K562 (cell line): ENCODE measurements around the gene PLEKHO2. TPM values are rescaled to one million over a fixed set of nuclear protein-coding genes. Genes with fewer than 3 reads are reported as not detected.

Experiments used
- ATAC-seq: fragments of 200-7000 bp; cut with Tn5 transposase; 3 replicates; pipeline ENCODE4 v1.9.1; 2020; ENCODE audit warnings: moderate library complexity
- BruUV-seq: library from RNA; stranded (reverse); fragments of 400-500 nt; replicated peaks from 2 replicates; lab custom pipeline; 2021; lab: Mats Ljungman, UMichigan
- CTCF ChIA-PET: fragments of 300-600 bp; formaldehyde crosslinking; extraction: SDS; loops from one replicate; lab custom pipeline; 2021; ENCODE audit warnings: low intra/inter-chr PET ratio; lab: Yijun Ruan, JAX
- POLR2A ChIA-PET: fragments of 300-600, 350-650 bp; sonication (Branson Sonifier 250); formaldehyde crosslinking; extraction: SDS; loops from one replicate; lab custom pipeline; 2021; ENCODE audit warnings: antibody characterized with exemption, inconsistent platforms; lab: Yijun Ruan, JAX
- DNase-seq, 4 experiments: peaks; one replicate each; pipeline versions ENCODE4 v3.0.0 to v3.0.0-alpha.2; 2011 to 2018; ENCODE audit warnings: low spot score in 3 of 4, mixed read lengths in 3 of 4; ENCODE audit errors: extremely low read depth in 1 of 4
- FAIRE-seq: peaks from 2 replicates; lab custom pipeline; 2011; peaks lifted over from hg19 to GRCh38; lab: Jason Lieb, UNC
- H2AFZ ChIP-seq: 2 replicates; pipeline ENCODE4 v1.6.0; 2011; ENCODE audit warnings: low read depth, low read length, control low read depth, inconsistent platforms
- H3K27ac ChIP-seq: fragments of 200-600 bp; 3 replicates; pipeline ENCODE4 v1.8.0; 2011; ENCODE audit warnings: low read depth, mild to moderate bottlenecking, control low read depth, inconsistent platforms, low read length, moderate library complexity, mixed read lengths; ENCODE audit errors: extremely low read depth
- H3K27me3 ChIP-seq, 2 experiments: fragments of 300-600 bp in 1 of 2; 2 replicates in 1 of 2; 3 replicates in 1 of 2; pipeline versions ENCODE4 v1.6.0 to v1.8.0; 2011; ENCODE audit warnings: inconsistent platforms in 2 of 2, low read length in 2 of 2, mild to moderate bottlenecking in 1 of 2, mixed read lengths in 1 of 2, moderate library complexity in 1 of 2; ENCODE audit not compliant: control insufficient read depth in 2 of 2, insufficient read depth in 2 of 2
- H3K36me3 ChIP-seq: fragments of 300-600 bp; 3 replicates; pipeline ENCODE4 v1.8.0; 2011; ENCODE audit warnings: mild to moderate bottlenecking, low read length, inconsistent platforms; ENCODE audit not compliant: control insufficient read depth, insufficient read depth
- H3K4me1 ChIP-seq, 2 experiments: fragments of 200-600 bp in 1 of 2; replicated peaks in 1 of 2; 2 replicates in 1 of 2; 3 replicates in 1 of 2; pipeline versions ENCODE4 v1.5.1 to v1.8.0; 2011; ENCODE audit warnings: inconsistent platforms in 2 of 2, low read length in 2 of 2, mild to moderate bottlenecking in 1 of 2, mixed read lengths in 1 of 2, moderate library complexity in 1 of 2; ENCODE audit not compliant: control insufficient read depth in 2 of 2, insufficient read depth in 2 of 2
- H3K4me2 ChIP-seq: 2 replicates; pipeline ENCODE4 v1.6.1; 2011; ENCODE audit warnings: low read length, control low read depth, inconsistent platforms, mixed read lengths; ENCODE audit not compliant: insufficient read depth
- H3K4me3 ChIP-seq: fragments of 200-600 bp; sonication (generic), shearing (Covaris generic); 2 replicates; pipeline ENCODE4 v1.5.1; 2016; ENCODE audit warnings: control low read depth, inconsistent platforms
- H3K79me2 ChIP-seq: fragments of 200-600 bp; 3 replicates; pipeline ENCODE4 v1.8.0; 2011; ENCODE audit warnings: low read length, inconsistent platforms; ENCODE audit not compliant: control insufficient read depth, insufficient read depth
- H3K9ac ChIP-seq, 2 experiments: 2 replicates each; pipeline versions ENCODE4 v1.6.0 to v1.6.1; 2011; ENCODE audit warnings: low read depth in 2 of 2, low read length in 2 of 2, control low read depth in 1 of 2, inconsistent platforms in 1 of 2, mild to moderate bottlenecking in 1 of 2, mixed read lengths in 1 of 2; ENCODE audit not compliant: insufficient read depth in 1 of 2
- H3K9me1 ChIP-seq: one replicate; pipeline ENCODE4 v1.6.0; 2011; ENCODE audit warnings: inconsistent platforms, mild to moderate bottlenecking, low read length, moderate library complexity; ENCODE audit not compliant: control insufficient read depth, insufficient read depth
- H3K9me3 ChIP-seq: replicated peaks from 2 replicates; pipeline ENCODE4 v1.5.1; 2011; ENCODE audit warnings: low read depth, low read length, inconsistent platforms; ENCODE audit not compliant: control insufficient read depth, insufficient read depth
- H4K20me1 ChIP-seq: replicated peaks from 2 replicates; pipeline ENCODE4 v1.6.1; 2011; ENCODE audit warnings: low read length, inconsistent platforms, mixed read lengths; ENCODE audit not compliant: control insufficient read depth, insufficient read depth
- CC2D1A ChIP-seq: fragments of 450-650 bp; IDR thresholded peaks from 2 replicates; pipeline ENCODE4 v1.6.1; 2017; ENCODE audit warnings: mild to moderate bottlenecking
- HDAC2 ChIP-seq: fragments of 450-650 bp; IDR thresholded peaks from 2 replicates; pipeline ENCODE4 v1.6.1; 2016; ENCODE audit warnings: mild to moderate bottlenecking
- NR2F6 ChIP-seq: fragments of 450-650 bp; formaldehyde crosslinking; IDR thresholded peaks from 2 replicates; pipeline ENCODE4 v1.4.0; 2020; ENCODE audit warnings: mild to moderate bottlenecking
- NRF1 ChIP-seq, 2 experiments: fragments of 450-650 bp; IDR thresholded peaks in 1 of 2; conservative IDR thresholded peaks in 1 of 2; 2 replicates each; pipeline ENCODE4 v1.6.1; 2014; ENCODE audit warnings: mild to moderate bottlenecking in 2 of 2
- RAD21 ChIP-seq, 2 experiments: fragments of 250-450 bp in 1 of 2; fragments of 450-650 bp in 1 of 2; sonication (Bioruptor Pico) in 1 of 2; formaldehyde crosslinking in 1 of 2; IDR thresholded peaks in 1 of 2; conservative IDR thresholded peaks in 1 of 2; 2 replicates each; pipeline versions ENCODE4 v1.4.0 to v1.8.0; 2020 to 2022; ENCODE audit warnings: mild to moderate bottlenecking in 2 of 2, moderate library complexity in 1 of 2
- SNIP1 ChIP-seq: fragments of 450-650 bp; IDR thresholded peaks from 2 replicates; pipeline ENCODE4 v1.7.1; 2017; ENCODE audit warnings: low read depth, mild to moderate bottlenecking
- ZFX ChIP-seq: sonication (generic); formaldehyde crosslinking; IDR thresholded peaks from 2 replicates; pipeline ENCODE4 v1.8.0; 2022; ENCODE audit warnings: mild to moderate bottlenecking, missing genetic modification reagents, moderate library complexity
- ZKSCAN1 ChIP-seq: fragments of 150-350 bp; IDR thresholded peaks from 2 replicates; pipeline ENCODE4 v1.6.1; 2016; ENCODE audit warnings: low read depth, low read length
- WGBS: fragments of 100-300 bp; shearing (Covaris generic); methylation state at CpG from one replicate; pipeline ENCODE4 v1.1.6; 2016; ENCODE audit warnings: low coverage, mixed read lengths; ENCODE audit not compliant: insufficient coverage; ENCODE audit errors: missing lambda C conversion rate; 5-methylcytosine and 5-hydroxymethylcytosine counted together
- in situ Hi-C: fragments of 300-500 bp; cut with MboI; formaldehyde crosslinking; loops from 4 replicates; pipeline ENCODE4 v1.15.0; 2018; ENCODE audit warnings: inconsistent platforms, mixed read lengths
- intact Hi-C: fragments of 100-400 bp; cut with micrococcal nuclease; formaldehyde crosslinking; loops from 2 replicates; pipeline ENCODE4 v1.14.2; 2022
- polyA plus RNA-seq, 8 experiments: library from polyadenylated mRNA; depleted of rRNA in 4 of 8; stranded (reverse) in 5 of 8; unstranded in 3 of 8; fragments of >200 nt; fragmentation: Nextera tagmentation in 2 of 8; fragmentation: Illumina TruSeq in 1 of 8; extraction: Ambion mirVana in 2 of 8; extraction: Trizol in 1 of 8; gene quantifications; 2 replicates each; pipeline versions ENCODE4 v1.2.1 to v1.2.3, GENCODE V29; 2011 to 2014; ENCODE audit warnings: inconsistent platforms in 1 of 8, missing spikeins in 1 of 8
- total RNA-seq, 7 experiments: library from RNA; depleted of rRNA in 6 of 7; stranded (reverse); fragments of >200 nt in 6 of 7; fragmentation: Illumina TruSeq in 2 of 7; extraction: Trizol in 2 of 7; gene quantifications; 2 replicates each; pipeline versions ENCODE4 v1.2.1 to v1.2.3, GENCODE V29; 2011 to 2021; ENCODE audit warnings: low replicate concordance in 1 of 7
- TF ChIP-seq, protein P1 (sequence below): fragments of 250-450 bp; sonication (Bioruptor Pico); IDR thresholded peaks from 2 replicates; pipeline ENCODE4 v1.5.0; 2022; ENCODE audit warnings: mild to moderate bottlenecking
- TF ChIP-seq, protein P2 (sequence below): fragments of 450-650 bp; formaldehyde crosslinking; IDR thresholded peaks from 2 replicates; pipeline ENCODE4 v1.4.0; 2022; ENCODE audit warnings: missing genetic modification characterization

Gene PLEKHO2
- total and polyA plus RNA-seq, 9 of the 15 experiments (the other 6 are each of a cell fraction or from before 2014, with no cell fraction given): 0.24 to 8.8 (median 5.5) TPM

GRCh38 chr15:64904189-64904588 lies 62.5 kb downstream of the PLEKHO2 start:
- H3K4me2 ChIP-seq: no peak overlapping the region
- H3K9me1 ChIP-seq: no peaks in the 10 kb centered on the region
- POLR2A ChIA-PET: interaction anchor here (0.6 kb wide), 1 partner anchor 64 kb away, joined by 3 read pairs; no protein-coding TSS in a partner anchor
- CTCF ChIA-PET: interaction anchor here (2.1 kb wide), 1 partner anchor 173 kb away, joined by 16 read pairs; no protein-coding TSS in a partner anchor
- no peak overlapping the region for H3K4me3 ChIP-seq
- H3K4me1 ChIP-seq: peaks cover 0 to 5% of the 10 kb centered on the region in 2 experiments; a peak in 2 of 5 replicates
- no peak overlapping the region for H3K27ac ChIP-seq
- no peak overlapping the region for H3K9ac ChIP-seq
- no peaks in the 10 kb centered on the region for H3K9me3 ChIP-seq
- ATAC-seq (no peak), FAIRE-seq (no peak), DNase-seq (no peak)
- H4K20me1 ChIP-seq: no peaks in the 10 kb centered on the region
- 31% methylated on average over 4 of the region's 4 CpGs for WGBS
- H3K36me3 ChIP-seq: no peaks in the 10 kb centered on the region
- no peak for TF ChIP-seq HDAC2
- BruUV-seq: no TSS peak
- intact Hi-C loops: loop anchor here (10.0 kb wide), 1 partner anchor 89 kb away; no protein-coding TSS in a partner anchor
- no peak overlapping the region for H2AFZ ChIP-seq
- no peaks in the 10 kb centered on the region for H3K79me2 ChIP-seq
- in situ Hi-C loops: no loop called here
- peaks cover 0 to 7% of the 10 kb centered on the region in 2 experiments; a peak in 2 of 5 replicates for H3K27me3 ChIP-seq

- Histone ChIP-seq H3K27me3 (peaks cover 0 to 16% of the 10 kb centered on the region in 2 experiments; a peak in 2 of 5 replicates), H3K4me2 (no peak overlapping the region), H3K36me3 (no peaks in the 10 kb centered on the region), H3K9ac (peak overlapping the region in 1 of 2 experiments; percentile 41; a peak in 1 of 4 replicates), H3K27ac (no peak overlapping the region), H3K9me1 (no peaks in the 10 kb centered on the region), H2AFZ (peak overlapping the region; percentile 78), H3K79me2 (no peaks in the 10 kb centered on the region), H3K4me3 (no peak overlapping the region), H3K4me1 (peaks cover 0 to 5% of the 10 kb centered on the region in 2 experiments; a peak in 2 of 5 replicates), H3K9me3 (no peaks in the 10 kb centered on the region), H4K20me1 (no peaks in the 10 kb centered on the region)
- ChIA-PET POLR2A (interaction anchor here (1.5 kb wide), 1 partner anchor 80 kb away, joined by 3 read pairs; the partner anchor contains the start of gene PIF1), CTCF (interaction anchor here (0.6 to 2.1 kb wide), 6 partner anchors 9 to 214 kb away, joined by 3 to 16 read pairs (median 4); no protein-coding TSS in a partner anchor)
- peak; percentile 75 to 81 (median 76) for DNase-seq
- WGBS: 20% methylated on average over 25 of the region's 30 CpGs
- intact Hi-C loops (loop anchor here (5.0 to 10.0 kb wide), 2 partner anchors 90 to 163 kb away; no protein-coding TSS in a partner anchor), in situ Hi-C loops (loop anchor here (5.0 kb wide), 1 partner anchor 173 kb away; no protein-coding TSS in a partner anchor)
- peak; percentile 99 for ATAC-seq
- BruUV-seq: no TSS peak
- FAIRE-seq: peak; percentile 80
- TF ChIP-seq NR2F6: no peak
- peak; percentile 58 to 85; a peak in 3 of 4 replicates for TF ChIP-seq RAD21 (CRISPR knock-in tag; conservative IDR thresholded peaks at IDR 0.05 in 1 of 2, IDR thresholded peaks at IDR 0.05 in 1 of 2)
- no peak for TF ChIP-seq SNIP1
- TF ChIP-seq, protein P1, sequence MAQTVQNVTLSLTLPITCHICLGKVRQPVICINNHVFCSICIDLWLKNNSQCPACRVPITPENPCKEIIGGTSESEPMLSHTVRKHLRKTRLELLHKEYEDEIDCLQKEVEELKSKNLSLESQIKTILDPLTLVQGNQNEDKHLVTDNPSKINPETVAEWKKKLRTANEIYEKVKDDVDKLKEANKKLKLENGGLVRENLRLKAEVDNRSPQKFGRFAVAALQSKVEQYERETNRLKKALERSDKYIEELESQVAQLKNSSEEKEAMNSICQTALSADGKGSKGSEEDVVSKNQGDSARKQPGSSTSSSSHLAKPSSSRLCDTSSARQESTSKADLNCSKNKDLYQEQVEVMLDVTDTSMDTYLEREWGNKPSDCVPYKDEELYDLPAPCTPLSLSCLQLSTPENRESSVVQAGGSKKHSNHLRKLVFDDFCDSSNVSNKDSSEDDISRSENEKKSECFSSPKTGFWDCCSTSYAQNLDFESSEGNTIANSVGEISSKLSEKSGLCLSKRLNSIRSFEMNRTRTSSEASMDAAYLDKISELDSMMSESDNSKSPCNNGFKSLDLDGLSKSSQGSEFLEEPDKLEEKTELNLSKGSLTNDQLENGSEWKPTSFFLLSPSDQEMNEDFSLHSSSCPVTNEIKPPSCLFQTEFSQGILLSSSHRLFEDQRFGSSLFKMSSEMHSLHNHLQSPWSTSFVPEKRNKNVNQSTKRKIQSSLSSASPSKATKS (CRISPR knock-in tag): no peak
- TF ChIP-seq NRF1 (conservative IDR thresholded peaks at IDR 0.05 in 1 of 2, IDR thresholded peaks at IDR 0.05 in 1 of 2): peak in 1 of 2 experiments; percentile 23; a peak in 1 of 4 replicates
- TF ChIP-seq ZFX (CRISPR knock-in tag): no peak
- TF ChIP-seq ZKSCAN1: 0 out of 2 replicates have a peak, but pooled peaks have one; percentile 10
- peak; percentile 53; the same call in 1 of the 2 replicates for TF ChIP-seq CC2D1A
- TF ChIP-seq, protein P2, sequence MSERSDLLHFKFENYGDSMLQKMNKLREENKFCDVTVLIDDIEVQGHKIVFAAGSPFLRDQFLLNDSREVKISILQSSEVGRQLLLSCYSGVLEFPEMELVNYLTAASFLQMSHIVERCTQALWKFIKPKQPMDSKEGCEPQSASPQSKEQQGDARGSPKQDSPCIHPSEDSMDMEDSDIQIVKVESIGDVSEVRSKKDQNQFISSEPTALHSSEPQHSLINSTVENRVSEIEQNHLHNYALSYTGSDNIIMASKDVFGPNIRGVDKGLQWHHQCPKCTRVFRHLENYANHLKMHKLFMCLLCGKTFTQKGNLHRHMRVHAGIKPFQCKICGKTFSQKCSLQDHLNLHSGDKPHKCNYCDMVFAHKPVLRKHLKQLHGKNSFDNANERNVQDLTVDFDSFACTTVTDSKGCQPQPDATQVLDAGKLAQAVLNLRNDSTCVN (CRISPR knock-in tag): no peak
These were observed 63.6 kb downstream of the PLEKHO2 start for GRCh38 chr15:64905119-64905831.
